Breast epithelium (tissue), 3 donors: Measurements from ENCODE around the gene CDH3.

Source experiments
- POLR2A ChIP-seq: fragments of 450-650 bp; IDR thresholded peaks from one replicate; pipeline ENCODE4 v1.6.1; 2016; ENCODE audit warnings: antibody characterized with exemption, mild to moderate bottlenecking, moderate library complexity
- POLR2AphosphoS5 ChIP-seq, 3 donors: sonication (generic); formaldehyde crosslinking; IDR thresholded peaks; one replicate each; pipeline ENCODE4 v1.6.1; 2017; ENCODE audit warnings: antibody characterized with exemption in 3 of 3
- TF ChIP-seq, protein P1 (sequence below), 3 donors: fragments of 450-650 bp; IDR thresholded peaks; one replicate each; pipeline ENCODE4 v1.5.1; 2016 to 2017; ENCODE audit warnings: antibody characterized with exemption in 3 of 3, mild to moderate bottlenecking in 3 of 3, moderate library complexity in 3 of 3

DNA sequence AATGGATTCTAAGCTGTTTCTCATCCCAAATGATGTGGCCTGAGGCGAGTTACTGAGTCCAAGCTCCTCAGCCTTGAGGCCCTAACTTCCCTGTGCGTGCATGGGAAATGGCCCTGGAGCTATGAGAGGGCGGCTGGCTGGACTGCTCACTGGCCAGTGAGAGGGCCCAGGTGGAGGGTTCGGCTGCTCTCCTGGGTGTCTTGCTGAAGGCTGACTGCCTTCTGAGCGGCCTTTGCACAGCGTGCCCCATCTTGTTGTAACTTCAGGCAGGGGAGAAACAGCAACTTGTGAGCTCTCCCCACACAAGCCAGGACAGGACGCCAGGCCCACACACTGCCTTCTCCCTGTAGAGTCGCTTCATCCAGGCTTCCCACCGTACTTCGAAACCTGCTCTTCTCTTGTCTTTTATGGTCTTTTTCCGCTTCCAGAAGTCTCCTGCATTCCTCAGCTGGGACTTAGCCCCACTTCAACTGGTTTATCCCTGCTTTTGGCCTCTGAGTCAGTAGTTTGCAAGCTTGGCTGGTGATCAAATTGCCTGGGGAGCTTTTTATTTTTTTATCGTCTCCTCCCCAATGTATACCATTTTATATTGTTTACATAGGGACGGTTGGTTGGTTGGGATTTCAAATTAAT lies 13.3 kb downstream of the CDH3 start:
- TF ChIP-seq POLR2A (no peak), POLR2AphosphoS5 (IDR thresholded peaks at IDR 0.05) (peak in 1 of 3 donors; percentile 31)
- TF ChIP-seq, protein P1, sequence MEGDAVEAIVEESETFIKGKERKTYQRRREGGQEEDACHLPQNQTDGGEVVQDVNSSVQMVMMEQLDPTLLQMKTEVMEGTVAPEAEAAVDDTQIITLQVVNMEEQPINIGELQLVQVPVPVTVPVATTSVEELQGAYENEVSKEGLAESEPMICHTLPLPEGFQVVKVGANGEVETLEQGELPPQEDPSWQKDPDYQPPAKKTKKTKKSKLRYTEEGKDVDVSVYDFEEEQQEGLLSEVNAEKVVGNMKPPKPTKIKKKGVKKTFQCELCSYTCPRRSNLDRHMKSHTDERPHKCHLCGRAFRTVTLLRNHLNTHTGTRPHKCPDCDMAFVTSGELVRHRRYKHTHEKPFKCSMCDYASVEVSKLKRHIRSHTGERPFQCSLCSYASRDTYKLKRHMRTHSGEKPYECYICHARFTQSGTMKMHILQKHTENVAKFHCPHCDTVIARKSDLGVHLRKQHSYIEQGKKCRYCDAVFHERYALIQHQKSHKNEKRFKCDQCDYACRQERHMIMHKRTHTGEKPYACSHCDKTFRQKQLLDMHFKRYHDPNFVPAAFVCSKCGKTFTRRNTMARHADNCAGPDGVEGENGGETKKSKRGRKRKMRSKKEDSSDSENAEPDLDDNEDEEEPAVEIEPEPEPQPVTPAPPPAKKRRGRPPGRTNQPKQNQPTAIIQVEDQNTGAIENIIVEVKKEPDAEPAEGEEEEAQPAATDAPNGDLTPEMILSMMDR (IDR thresholded peaks at IDR 0.05), result no peak
